Esophagus muscularis mucosa (tissue), 4 donors: Measurements from ENCODE around the gene GSE1. TPM values are rescaled to one million over a fixed set of nuclear protein-coding genes. Genes with fewer than 3 reads are reported as not detected.

Experiments
- DNase-seq: peaks from one replicate; pipeline ENCODE4 v3.0.0-alpha.2; 2017; ENCODE audit errors: extremely low spot score
- H3K27ac ChIP-seq, 4 donors: fragments of 200-600 bp; sonication (generic); replicated peaks in 1 of 4; 1 replicate in 3 of 4; 2 replicates in 1 of 4; pipeline ENCODE4 v1.5.1; 2016 to 2019; ENCODE audit warnings: mild to moderate bottlenecking in 1 of 4
- H3K27me3 ChIP-seq, 4 donors: fragments of 200-600 bp; sonication (generic); one replicate each; pipeline versions ENCODE4 v1.5.1 to v1.6.0; 2016 to 2019
- H3K36me3 ChIP-seq, 4 donors: fragments of 200-600 bp; sonication (generic); one replicate each; pipeline ENCODE4 v1.5.1; 2016 to 2019
- H3K4me1 ChIP-seq, 4 donors: fragments of 200-600 bp; sonication (generic); one replicate each; pipeline ENCODE4 v1.5.1; 2016 to 2019
- H3K4me3 ChIP-seq, 4 donors: fragments of 200-600 bp; sonication (generic); 1 replicate in 2 of 4; 2 replicates in 2 of 4; pipeline ENCODE4 v1.5.1; 2016 to 2019; ENCODE audit warnings: mild to moderate bottlenecking in 4 of 4, moderate library complexity in 1 of 4
- H3K9me3 ChIP-seq, 4 donors: fragments of 200-600 bp; sonication (generic); 1 replicate in 3 of 4; 2 replicates in 1 of 4; pipeline ENCODE4 v1.5.1; 2016 to 2019
- EP300 ChIP-seq: sonication (generic); formaldehyde crosslinking; IDR thresholded peaks from one replicate; pipeline ENCODE4 v1.6.1; 2017; ENCODE audit warnings: antibody characterized with exemption
- POLR2A ChIP-seq: fragments of 450-650 bp; IDR thresholded peaks from one replicate; pipeline ENCODE4 v1.6.1; 2017; ENCODE audit warnings: antibody characterized with exemption, moderate library complexity, mild to moderate bottlenecking, low read depth
- POLR2AphosphoS5 ChIP-seq, 2 donors: sonication (generic); formaldehyde crosslinking; IDR thresholded peaks; one replicate each; pipeline ENCODE4 v1.6.1; 2017; ENCODE audit warnings: antibody characterized with exemption in 2 of 2
- WGBS: methylation state at CpG from one replicate; pipeline ENCODE4 v1.1.5; 2018; 5-methylcytosine and 5-hydroxymethylcytosine counted together
- intact Hi-C: fragments of 100-400 bp; cut with DNase I; formaldehyde crosslinking; loops from one replicate; pipeline ENCODE4 v1.15.1; 2023
- total RNA-seq, 4 donors: library from RNA; depleted of rRNA; stranded (reverse); fragments of >200 nt; gene quantifications; one replicate each; pipeline versions ENCODE4 v1.1.0 to v1.2.1, GENCODE V29; 2016
- TF ChIP-seq, protein P1 (sequence below), 3 experiments: fragments of 200-600 bp in 2 of 3; fragments of 450-650 bp in 1 of 3; sonication (generic) in 2 of 3; IDR thresholded peaks; one replicate each; pipeline ENCODE4 v1.5.1; 2017 to 2019; ENCODE audit warnings: antibody characterized with exemption in 3 of 3, mild to moderate bottlenecking in 2 of 3, moderate library complexity in 1 of 3

GSE1 gene
- total RNA-seq, 4 donors from 2014 or later = 45.4 to 79.4 (median 49.5) TPM

DNA sequence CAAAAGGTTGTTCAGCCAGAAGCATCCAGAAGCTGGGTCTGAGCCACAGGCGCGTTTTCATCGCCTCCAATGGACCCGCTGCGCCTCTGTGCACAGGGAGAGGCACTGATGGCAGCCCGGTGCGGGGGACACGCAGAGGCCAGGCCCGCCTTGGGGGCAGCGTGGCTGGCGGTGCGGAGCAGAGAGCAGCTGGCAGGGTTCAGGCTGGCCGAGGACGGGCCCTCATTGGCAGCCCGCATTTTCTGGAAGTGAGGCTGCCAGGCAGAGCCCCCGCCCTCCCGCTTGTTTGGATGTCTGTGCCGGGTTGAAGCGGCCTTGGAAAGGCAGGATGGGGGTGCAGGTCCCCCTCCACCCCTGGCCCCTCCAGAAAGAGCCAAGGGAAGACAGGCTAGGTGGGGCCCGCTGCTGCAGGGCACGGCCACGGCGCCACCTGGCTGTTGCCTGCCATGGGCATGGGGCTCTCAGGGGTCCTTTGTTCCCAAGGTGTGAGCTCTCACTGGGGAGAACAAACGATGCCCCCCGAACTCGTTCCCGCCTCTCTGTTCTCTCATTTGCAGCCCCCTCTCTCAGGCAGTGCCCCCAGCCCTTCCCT, 18.8 kb downstream of the GSE1 start:
- no peaks in the 10 kb centered on the region for H3K27me3 ChIP-seq
- peaks cover 0 to 19% (median 15%) of the 10 kb centered on the region in 4 donors for H3K36me3 ChIP-seq
- peaks cover 0 to 11% (median 3%) of the 10 kb centered on the region in 4 donors for H3K9me3 ChIP-seq
- H3K4me1 ChIP-seq = peaks cover 18 to 29% (median 27%) of the 10 kb centered on the region in 4 donors
- H3K27ac ChIP-seq = no peak overlapping the region
- no peak overlapping the region for H3K4me3 ChIP-seq
- intact Hi-C loops = no loop called here
- TF ChIP-seq POLR2A (no peak), POLR2AphosphoS5 (IDR thresholded peaks at IDR 0.05) (no peak), EP300 (no peak)
- TF ChIP-seq, protein P1, sequence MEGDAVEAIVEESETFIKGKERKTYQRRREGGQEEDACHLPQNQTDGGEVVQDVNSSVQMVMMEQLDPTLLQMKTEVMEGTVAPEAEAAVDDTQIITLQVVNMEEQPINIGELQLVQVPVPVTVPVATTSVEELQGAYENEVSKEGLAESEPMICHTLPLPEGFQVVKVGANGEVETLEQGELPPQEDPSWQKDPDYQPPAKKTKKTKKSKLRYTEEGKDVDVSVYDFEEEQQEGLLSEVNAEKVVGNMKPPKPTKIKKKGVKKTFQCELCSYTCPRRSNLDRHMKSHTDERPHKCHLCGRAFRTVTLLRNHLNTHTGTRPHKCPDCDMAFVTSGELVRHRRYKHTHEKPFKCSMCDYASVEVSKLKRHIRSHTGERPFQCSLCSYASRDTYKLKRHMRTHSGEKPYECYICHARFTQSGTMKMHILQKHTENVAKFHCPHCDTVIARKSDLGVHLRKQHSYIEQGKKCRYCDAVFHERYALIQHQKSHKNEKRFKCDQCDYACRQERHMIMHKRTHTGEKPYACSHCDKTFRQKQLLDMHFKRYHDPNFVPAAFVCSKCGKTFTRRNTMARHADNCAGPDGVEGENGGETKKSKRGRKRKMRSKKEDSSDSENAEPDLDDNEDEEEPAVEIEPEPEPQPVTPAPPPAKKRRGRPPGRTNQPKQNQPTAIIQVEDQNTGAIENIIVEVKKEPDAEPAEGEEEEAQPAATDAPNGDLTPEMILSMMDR (IDR thresholded peaks at IDR 0.05) = no peak
- WGBS = 88% methylated on average over 27 of the region's 27 CpGs
- no peak for DNase-seq

DNA sequence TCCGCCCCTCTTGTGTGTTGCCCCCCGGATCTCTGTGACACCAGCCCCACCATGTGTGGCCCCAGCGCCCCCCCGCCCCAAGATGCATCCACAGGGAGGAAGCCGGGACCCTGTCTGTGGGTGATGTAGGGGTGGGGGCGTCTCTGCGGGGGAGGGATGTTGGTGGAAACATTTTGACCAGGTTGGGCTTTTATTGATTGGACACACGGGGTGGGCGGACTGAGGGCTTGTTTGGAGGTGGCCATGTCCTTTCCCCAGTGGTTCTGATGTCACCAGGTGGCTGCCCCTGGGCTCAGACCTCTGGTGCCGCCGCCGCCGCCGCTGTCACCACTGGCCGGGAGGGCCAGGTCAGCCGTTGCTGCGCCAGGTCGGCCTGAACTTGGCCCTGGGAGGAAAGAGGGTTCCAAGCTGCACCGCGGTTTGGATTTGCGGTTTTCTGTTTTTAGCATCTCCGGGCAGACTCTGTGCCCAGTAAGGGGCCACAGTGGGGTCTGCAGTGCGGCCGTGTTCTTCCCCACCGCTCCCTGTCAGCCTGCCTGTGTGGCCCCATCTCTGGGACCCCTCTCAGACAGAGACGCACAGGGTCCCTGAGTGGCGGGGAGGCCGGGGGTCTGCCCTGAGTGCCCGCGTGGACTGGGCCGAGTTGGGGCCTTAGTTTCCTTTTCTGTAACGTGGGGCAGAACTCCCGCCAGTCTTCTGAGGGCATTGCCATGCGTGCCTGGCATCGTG, 19.8 kb downstream of the GSE1 start:
- peaks cover 0 to 11% (median 3%) of the 10 kb centered on the region in 4 donors for H3K9me3 ChIP-seq
- DNase-seq = no peak
- H3K27ac ChIP-seq = no peak overlapping the region
- TF ChIP-seq, protein P1 (IDR thresholded peaks at IDR 0.05) = no peak
- no peak for TF ChIP-seq POLR2A
- TF ChIP-seq EP300 = no peak
- no peak for TF ChIP-seq POLR2AphosphoS5 (IDR thresholded peaks at IDR 0.05)
- intact Hi-C loops = no loop called here
- WGBS = 90% methylated on average over 6 of the region's 35 CpGs
- H3K4me1 ChIP-seq = peaks cover 8 to 23% (median 17%) of the 10 kb centered on the region in 4 donors
- no peak overlapping the region for H3K4me3 ChIP-seq
- peaks cover 0 to 22% (median 17%) of the 10 kb centered on the region in 4 donors for H3K36me3 ChIP-seq
- H3K27me3 ChIP-seq = no peaks in the 10 kb centered on the region

DNA sequence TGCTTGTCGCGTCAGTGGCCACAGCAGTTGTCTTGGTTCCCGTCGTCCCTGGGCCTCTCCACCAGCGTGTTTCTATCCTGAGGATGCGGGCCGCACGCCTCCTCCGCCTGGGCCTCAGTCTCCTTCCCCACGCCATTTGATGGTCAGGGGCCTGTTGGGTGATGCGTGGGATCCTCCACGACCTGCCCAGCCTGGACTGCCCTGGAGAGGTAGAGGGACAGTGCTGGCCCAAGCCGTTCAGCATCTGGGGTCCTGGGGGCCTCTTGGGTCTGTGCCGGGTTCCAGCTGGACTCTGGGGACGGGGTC, 20.3 kb downstream of the GSE1 start:
- Histone ChIP-seq H3K4me3 (no peak overlapping the region), H3K4me1 (peaks cover 3 to 18% (median 12%) of the 10 kb centered on the region in 4 donors), H3K36me3 (peaks cover 0 to 23% (median 17%) of the 10 kb centered on the region in 4 donors), H3K27me3 (no peaks in the 10 kb centered on the region), H3K27ac (no peak overlapping the region), H3K9me3 (peaks cover 0 to 11% (median 3%) of the 10 kb centered on the region in 4 donors)
- TF ChIP-seq EP300 = no peak
- no peak for TF ChIP-seq POLR2A
- no peak for TF ChIP-seq POLR2AphosphoS5 (IDR thresholded peaks at IDR 0.05)
- intact Hi-C loops = no loop called here
- WGBS = 97% methylated on average over 13 of the region's 15 CpGs
- DNase-seq = no peak

DNA sequence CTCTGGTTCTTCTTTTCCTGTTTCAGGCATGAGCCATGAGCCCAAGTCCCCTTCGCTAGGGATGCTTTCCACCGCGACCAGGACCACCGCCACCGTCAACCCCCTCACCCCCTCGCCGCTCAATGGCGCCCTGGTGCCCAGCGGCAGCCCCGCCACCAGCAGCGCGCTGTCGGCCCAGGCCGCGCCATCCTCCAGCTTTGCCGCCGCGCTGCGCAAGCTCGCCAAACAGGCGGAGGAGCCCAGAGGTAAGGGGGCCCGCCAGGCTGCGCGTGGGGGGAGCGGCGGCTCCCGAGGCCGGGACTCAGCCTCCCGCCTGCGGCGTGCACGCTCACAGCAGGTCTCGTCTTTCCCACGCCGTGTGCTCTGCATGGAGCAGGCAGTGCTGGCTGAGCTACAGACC, 20.8 kb downstream of the GSE1 start:
- Histone ChIP-seq H3K9me3 (peaks cover 0 to 11% (median 3%) of the 10 kb centered on the region in 4 donors), H3K27ac (no peak overlapping the region), H3K27me3 (no peaks in the 10 kb centered on the region), H3K36me3 (peaks cover 0 to 23% (median 17%) of the 10 kb centered on the region in 4 donors), H3K4me1 (peaks cover 0 to 15% (median 7%) of the 10 kb centered on the region in 4 donors), H3K4me3 (no peak overlapping the region)
- 93% methylated on average over 31 of the region's 35 CpGs for WGBS
- TF ChIP-seq EP300 = no peak
- no peak for TF ChIP-seq POLR2A
- intact Hi-C loops = no loop called here
- no peak for DNase-seq

DNA sequence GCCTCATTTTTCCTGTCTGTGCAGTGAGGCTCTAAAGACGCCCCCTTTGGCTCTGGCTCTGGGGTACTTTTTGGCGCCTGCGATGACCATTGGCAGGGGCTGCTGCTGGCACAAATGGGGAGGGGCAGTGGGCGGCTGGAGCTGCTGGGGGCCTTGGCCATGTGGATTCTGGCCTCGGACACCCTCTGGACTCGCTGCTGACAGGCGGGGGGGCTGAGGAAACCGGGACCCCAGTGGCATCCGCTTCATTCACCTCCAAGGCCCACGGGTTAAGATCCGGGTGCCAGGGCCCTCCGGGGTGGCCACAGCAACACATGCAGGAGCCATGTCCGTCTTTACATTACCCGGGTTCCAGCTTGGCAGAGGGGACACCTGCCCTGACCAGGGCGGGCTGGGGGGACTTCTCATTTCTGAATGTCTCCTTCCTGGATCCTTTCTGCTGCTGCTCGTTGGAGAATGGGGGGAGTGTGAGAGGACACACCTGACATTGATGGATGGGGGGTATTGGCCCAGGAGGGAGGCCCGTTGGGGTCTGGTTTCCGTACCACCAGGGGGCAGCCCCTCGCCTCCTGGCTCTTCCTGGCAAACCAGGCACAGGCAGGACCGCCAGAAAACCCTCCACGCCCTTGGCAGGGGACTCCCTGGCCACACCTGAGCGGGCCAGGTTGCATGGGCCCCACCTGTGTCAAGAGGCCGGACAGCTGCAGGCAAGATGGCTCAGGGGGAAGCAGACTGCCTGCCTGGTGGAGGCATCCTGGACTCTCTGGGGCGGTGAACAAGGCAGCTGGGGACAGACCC, 21.8 kb downstream of the GSE1 start:
- H3K27me3 ChIP-seq = no peaks in the 10 kb centered on the region
- 85% methylated on average over 8 of the region's 24 CpGs for WGBS
- peaks cover 0 to 2% (median under 1%) of the 10 kb centered on the region in 4 donors for H3K9me3 ChIP-seq
- peaks cover 0 to 26% (median 17%) of the 10 kb centered on the region in 4 donors for H3K36me3 ChIP-seq
- intact Hi-C loops = no loop called here
- H3K4me3 ChIP-seq = no peak overlapping the region
- H3K27ac ChIP-seq = no peak overlapping the region
- no peak for DNase-seq
- no peak for TF ChIP-seq POLR2AphosphoS5 (IDR thresholded peaks at IDR 0.05)
- no peak for TF ChIP-seq POLR2A
- peaks cover 0 to 20% (median 14%) of the 10 kb centered on the region in 4 donors for H3K4me1 ChIP-seq
